Measurements from ENCODE around the gene VWF.

GRCh38 chr12:6132496-6132895, 8.0 kb upstream of the VWF start:
- TF ChIP-seq CTCF (IDR thresholded peaks at IDR 0.05) (no peak), POLR2A (IDR thresholded peaks at IDR 0.05) (no peak)
